ENCODE data around the gene DMRTC2.
A peak's percentile ranks its signal among the peaks of the same experiment; 100 is the strongest.

The DMRTC2 gene

DNA sequence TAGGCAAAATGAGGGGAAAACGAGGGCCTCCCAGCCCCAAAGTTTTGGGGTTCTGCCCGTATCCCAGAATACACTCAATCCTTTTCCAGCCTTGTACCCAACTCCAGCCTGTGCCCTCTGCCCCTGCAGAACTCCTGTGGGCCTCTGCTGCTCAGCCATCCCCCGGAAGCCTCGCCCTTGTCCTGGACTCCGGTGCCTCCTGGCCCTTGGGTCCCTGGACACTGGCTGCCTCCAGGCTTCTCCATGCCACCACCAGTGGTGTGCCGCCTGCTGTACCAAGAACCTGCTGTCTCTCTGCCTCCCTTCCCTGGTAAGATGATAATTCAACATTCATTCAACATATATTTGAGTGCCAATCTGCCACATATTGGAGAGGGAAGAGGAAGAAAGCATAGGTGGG lies 3.8 kb downstream of the DMRTC2 start:
- no peak for DNase-seq

DNA sequence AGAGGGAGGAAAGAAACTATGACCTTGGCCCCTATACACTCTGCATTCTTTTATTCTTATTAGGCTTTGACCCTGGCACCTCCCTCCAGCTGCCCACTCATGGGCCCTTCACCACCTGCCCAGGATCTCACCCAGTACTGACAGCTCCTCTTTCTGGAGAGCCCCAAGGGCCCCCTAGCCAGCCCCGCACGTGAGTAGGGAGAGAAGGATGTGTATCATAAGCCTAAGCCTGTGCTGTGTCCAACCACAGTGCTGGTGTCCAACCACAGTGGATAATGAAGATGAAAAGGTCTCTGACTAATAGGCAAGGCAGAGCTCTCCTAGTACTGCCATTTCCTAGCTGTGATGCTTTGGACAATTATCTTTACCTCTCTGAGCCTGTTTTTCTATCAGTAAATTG lies 4.2 kb downstream of the DMRTC2 start:
- no peak for DNase-seq

DNA sequence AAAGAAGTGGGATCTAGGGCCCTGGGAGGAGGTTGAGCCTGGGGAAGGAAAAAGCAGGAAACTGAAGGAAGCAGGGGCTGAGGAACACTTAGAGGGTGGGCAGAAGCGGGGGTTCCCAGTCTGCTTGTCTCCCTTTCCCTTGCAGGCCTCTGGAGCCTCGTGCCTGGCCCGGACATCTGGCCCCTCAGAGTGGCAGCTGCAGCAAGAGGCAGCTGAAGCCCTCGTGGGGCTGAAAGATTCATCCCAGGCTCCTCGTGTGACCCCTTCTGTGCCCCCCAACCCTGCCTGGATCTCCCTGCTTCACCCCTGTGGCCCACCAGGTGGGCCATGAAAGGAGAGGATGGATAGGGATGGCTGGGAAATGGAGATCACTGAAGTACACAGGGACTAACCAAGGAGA lies 5.5 kb downstream of the DMRTC2 start:
- no peak for DNase-seq

DNA sequence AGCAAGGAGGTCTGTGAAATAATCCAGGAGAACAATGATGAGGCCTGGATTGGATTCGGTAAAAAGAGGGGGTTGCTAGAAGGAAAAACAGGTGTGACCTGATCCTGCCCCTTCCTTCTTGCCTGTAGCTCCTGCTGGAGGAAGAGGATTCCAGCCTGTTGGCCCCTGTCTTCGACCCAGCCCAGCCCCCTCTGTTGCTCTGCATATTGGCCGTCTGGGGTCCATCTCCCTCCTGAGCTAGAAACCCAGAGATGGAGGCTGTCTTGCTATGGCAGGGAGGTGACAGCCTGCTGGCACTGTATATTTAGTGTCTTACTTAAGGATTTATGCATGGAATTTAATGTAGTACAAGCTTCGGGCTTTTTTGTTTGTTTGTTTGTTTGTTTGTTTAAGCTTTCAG lies 6.6 kb downstream of the DMRTC2 start:
- DNase-seq = no peak

DNA sequence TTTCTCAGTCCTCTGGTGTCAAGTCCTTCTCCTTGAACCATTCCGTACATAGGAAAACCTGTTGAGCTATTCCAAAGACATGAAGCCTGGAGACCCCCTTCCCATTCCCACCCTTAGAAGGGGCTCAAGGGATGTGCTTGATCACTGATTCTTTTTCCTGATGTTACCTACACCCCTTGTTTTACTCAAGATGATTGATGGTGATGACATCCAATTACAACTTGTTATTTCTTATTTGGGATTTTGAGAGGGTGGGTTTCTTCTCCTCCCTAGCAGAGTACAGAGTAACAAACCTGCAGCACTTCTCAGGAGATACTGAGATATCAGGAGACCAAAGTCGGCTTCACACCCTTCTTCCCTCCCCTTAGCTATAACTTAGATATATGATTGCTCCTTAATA lies 8.5 kb downstream of the DMRTC2 start:
- no peak for DNase-seq

DNA sequence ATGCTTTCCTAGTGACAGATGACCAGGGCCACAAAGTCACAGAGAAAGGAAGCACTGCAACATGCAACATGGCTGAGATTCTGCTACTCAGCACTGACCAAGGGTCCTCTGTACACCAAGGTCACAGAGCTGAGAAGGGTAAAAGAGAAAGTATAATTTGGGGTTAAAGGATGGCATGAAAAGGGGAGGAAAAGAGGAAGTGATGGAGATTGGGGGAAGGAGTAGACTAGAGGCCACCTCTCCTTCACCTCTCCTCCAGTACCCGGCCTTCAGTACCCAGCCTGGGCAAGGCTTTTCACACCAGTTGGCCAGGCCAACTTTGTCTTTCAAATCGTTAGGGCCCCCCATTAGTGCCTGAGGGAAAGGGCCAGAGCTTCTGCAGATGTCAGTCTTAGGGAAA lies 8.9 kb downstream of the DMRTC2 start:
- DNase-seq = no peak

DNA sequence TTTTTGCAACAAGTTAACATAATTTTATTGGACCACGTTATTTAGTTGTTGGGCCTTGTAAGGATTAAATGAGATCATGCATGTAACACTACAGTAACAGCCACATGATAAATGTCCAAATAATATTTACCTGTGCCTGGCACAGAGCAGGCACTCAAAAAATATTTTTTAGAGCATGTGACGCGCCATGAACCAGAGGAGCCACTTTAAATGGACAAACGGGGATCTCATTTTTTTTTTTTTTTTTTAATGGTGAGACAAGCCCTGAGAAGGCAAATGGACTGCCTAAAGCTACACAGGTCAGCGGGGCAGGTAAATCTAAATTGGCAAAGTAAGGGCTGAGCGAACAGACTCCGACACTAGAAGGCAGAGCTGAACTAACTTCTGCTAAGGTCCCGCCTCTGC lies 14.4 kb downstream of the DMRTC2 start:
- DNase-seq = no peak

DNA sequence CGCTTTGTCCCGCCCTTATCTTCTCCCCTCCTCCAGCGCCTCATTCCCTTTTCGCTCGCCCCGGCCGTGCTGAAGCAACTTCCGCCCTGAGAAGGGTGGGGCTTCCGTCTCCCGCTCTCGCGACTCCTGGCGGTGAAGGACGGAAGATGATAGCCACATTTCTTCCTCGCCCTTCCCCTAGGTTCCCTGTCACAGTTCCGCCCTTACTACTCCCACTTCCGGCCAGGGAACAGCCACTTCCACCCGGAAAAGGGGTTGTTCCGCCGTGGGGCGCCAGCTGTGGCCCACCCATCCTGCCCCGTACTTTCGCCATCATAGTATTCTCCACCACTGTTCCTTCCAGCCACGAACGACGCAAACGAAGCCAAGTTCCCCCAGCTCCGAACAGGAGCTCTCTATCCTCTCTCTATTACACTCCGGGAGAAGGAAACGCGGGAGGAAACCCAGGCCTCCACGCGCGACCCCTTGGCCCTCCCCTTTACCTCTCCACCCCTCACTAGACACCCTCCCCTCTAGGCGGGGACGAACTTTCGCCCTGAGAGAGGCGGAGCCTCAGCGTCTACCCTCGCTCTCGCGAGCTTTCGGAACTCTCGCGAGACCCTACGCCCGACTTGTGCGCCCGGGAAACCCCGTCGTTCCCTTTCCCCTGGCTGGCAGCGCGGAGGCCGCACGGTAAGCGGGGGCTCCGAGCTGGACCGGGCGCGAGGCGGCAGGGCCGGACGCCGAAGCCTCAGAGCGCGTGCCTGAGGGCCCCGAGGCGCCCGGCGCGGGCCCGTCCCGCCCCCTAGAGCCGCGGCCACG lies 15.0 kb downstream of the DMRTC2 start, which contains the start of gene RPS19:
Gene RPS19 (plus strand): TSS at position 638 of the 801 bp plus-strand sequence. CDS start 520 bp downstream, outside the sequence.
- DNase-seq = peak; percentile 99

DNA sequence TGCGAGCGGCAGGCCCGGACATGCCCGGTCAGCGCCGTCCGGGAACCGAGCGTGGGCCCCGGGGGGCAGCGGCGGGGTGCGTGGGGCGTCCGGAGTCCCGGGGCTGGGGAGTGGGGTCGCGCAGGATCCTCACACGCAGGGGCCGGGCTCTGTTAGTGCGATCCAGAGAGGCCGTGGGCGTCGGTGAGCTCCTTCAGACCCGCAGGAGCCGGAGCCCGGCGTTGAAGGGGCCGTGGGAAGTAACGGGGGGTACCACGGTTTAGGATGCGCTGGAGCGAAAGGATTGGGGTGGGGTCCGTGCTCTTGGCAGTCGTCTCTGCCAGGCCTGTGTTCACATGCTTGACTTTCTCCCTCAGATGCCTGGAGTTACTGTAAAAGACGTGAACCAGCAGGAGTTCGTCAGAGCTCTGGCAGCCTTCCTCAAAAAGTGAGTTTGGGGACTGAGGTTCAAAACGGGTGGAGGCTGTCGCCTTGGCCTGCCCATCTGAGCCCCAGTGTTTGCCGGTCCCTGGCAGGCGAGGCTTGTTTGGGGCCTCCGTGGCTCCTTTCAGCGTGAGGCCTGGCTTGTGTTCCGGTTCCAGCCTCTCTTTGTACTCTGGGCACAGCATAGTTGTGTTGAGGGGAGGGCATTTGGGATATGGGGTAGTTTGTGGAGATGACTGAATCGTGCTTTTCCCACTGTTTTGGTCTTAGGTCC lies 15.7 kb downstream of the DMRTC2 start:
- DNase-seq = peak; percentile 41

DNA sequence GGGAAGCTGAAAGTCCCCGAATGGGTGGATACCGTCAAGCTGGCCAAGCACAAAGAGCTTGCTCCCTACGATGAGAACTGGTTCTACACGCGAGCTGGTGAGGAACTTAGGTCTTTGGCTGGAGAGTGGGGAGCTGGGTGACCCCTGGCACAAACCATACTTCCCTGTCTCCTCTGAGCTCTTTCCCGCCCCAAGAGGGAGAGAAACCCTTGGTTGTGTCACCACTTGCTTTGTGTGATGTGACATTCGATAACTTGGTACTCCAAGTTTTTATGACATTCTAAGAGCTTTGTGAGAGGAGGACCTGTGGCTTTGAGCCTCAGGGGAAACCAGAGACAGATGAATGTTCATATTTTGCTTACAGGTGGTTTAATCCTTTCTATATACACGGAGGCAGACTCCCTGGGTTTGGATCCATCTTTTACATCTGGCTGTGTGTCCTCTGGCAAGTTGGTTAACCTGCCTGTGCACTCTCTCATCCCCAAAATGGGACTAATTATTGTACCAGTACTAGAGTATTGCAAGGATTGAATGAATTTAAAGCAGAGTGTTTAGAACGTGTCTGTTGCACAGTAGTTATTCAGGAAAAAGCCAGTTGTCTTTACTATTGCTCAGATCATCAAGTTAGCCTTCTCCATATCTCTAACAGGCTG lies 16.4 kb downstream of the DMRTC2 start:
- DNase-seq = peak; percentile 35

DNA sequence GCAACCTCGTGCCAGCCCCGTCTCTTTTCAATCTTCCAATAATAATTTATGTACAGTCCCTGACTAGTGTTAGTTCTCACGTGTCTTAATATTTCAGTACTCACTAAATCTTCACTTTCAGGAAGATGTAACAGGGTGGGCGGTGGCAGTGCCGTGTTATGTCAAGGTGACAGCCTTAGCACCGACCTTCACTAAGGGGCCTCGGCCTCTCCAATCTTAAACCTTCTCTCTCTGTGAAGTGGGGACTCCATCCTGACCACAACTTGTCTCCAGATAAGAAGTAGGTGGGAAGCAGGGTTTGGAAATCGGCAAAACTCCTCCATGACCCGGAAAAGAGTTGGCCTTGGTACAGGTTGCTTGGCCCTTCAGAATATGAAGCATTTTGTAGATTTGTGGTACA lies 17.0 kb downstream of the DMRTC2 start:
- peak; percentile 27 for DNase-seq

DNA sequence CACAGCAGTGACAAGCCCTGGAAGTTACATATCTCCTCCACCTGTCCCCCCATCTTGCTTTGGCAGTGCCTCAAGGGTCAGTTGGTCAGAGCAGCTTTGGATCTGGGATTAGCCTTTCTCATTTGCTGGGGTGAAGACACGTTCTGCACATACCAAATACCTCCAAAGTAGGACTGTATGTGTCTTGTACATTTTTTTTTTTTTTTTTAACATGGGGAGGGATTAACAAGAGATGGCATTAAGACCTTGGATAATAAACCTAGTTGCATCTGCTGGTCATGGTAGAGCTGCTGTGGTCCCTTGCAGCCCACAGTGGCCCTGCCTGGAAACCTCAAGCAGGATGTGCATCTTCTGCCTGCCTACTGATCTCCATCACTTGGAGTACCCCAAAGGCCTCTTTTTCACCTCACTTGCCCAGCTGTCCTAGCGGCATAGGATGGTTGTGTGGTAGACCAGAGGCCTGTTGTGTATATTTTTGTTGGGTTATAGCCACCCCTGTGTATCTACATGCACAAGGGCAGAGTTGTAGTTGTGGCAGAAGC lies 17.7 kb downstream of the DMRTC2 start:
- DNase-seq = peak; percentile 28

DNA sequence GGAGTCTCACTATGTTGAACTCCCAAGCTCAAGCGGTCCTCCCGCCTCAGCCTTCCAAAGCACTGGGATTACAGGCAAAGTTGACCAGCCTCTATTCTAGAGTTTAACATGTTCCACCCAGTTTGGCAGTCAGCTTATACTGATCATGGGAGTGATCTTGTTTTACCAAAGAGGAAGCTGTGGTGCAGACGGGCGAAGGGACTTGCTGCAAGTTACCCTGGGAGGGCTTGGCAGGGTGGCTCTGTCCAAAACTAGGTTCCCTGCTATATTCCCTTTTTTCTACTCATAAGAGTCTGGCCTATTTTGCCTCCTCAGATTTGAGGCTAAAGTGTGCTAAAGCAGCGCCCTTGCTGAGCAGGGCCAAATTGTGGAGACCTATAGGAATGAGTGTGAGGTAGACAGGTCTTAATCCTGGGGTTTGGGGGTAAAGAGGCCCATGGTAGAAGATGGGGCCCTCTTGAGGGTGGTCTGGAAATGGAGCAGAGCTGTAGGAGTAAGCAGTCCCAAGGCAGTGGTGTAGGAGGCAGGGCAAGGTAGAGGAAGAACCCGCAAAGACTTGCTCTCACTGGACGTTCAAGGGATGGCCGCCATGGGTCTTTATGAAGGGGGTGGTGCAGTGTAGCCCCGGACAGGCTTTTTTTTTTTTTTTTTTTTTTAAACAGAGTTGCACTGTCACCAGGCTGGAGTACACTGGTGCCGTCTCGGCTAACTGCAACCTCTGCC lies 18.5 kb downstream of the DMRTC2 start:
- DNase-seq = peak; percentile 31

DNA sequence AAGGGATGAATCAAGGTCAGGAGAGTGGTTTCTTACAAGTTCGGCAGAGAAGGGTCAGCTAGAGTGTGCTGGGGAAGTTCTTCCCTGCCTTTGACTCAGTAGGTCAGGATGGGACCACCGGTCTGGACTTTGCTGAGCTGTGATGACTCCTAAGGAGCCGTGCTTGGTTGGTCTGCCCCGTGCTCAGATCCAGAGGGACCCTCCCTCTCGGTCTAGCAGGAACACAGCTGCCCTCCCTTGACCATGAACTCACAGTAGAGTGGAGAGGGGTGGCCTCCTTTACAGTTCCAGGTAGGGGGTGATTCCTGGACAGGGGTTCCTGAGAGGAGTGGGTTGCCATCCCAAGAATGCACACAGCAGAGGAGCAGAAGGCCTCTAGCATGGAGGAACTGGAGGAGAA lies 19.5 kb downstream of the DMRTC2 start:
- no peak for DNase-seq

DNA sequence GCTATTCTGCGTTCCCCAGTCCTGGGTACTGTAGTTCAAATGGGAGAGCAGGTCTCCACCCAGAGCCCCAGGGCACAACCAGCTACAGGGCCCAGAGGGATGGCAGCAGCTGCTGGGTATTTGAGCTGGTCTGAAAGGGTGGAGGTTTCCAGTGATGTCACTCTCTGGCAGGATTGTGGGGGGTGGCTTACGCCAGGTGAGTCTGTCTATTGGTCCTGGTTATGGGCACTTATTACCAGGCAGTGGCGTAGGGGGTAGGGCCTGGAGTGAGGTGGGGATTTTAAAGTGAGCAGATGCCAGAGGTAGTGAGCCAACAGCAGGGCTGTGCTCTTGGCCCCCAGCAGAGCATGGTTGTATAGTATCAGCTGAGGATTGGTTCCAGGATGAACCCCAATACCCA lies 21.4 kb downstream of the DMRTC2 start:
- peak; percentile 45 for DNase-seq

DNA sequence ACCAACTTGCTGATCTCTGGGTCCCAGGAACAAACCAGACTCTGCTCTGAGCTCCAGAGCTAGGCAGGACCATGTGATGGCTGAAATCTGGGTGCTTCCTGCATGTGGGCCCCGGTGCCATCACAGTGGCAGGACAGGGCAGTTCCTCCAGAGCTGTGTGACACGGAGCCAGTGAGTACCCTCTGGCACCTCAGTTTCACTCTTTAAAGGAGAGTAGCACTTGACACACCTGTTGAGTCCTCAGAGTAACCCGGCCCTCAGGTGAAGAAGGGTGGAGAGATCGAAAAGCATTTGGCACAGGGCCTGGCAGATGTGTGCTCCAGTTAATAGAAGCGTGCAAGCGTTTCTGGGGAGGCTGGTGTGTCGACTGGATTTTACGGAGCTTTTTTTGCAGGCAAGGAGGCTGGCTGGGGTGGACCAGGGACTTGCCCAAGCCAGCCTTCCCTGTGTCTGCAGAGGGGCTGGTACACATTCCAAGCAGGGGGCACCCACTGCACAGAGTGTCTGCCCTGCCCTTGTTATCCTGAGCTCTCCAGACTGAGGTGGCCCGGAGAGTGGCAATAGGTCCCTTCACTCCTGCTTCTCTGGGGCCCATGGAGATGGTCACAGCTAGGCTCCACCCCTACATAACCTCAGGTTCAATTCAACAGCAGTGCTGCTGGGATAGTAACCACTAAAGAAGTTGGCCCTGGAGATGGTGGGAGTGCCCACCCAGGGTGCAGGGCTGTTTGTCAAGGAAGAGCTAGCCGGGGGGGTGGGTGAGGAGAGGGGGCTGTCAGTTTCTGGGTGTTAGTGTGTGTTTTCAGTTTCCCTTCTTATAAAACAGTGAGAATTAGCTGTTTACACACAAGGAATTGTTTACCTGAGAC lies 23.5 kb downstream of the DMRTC2 start:
- DNase-seq = peak; percentile 29

DNA sequence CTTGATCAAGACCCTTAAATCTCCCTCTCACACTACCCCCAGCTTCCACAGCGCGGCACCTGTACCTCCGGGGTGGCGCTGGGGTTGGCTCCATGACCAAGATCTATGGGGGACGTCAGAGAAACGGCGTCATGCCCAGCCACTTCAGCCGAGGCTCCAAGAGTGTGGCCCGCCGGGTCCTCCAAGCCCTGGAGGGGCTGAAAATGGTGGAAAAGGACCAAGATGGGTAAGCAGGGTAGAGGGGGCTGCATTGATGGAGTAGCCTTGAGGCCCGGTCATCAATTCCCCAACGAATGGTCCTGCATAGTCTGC lies 24.1 kb downstream of the DMRTC2 start:
- no peak for DNase-seq

DNA sequence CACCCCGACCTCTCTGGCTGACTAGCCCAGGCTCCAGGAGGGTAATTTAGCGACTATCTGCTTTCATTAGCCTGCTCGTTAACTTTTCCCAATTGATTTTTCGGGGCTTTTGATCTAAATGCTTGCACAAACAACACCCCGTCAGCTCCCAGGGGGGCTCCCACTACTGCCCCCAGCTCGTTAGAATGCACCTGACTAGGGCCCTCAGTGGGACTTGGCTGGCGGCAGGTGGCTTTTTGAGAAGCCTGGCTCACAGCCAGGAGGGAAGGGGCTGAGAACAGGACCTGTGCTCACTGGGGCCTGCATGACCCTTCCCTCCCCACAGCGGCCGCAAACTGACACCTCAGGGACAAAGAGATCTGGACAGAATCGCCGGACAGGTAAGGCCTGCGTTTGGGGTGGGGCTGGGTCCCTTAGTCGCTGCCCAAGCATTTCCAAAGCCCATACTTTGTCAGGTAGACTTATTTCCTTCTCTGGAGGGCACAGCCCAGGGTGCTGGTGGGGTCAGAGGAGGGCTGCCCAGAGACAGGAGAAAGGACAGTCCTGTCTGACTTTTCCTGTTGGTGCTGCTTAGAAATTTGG lies 24.6 kb downstream of the DMRTC2 start:
- DNase-seq = peak; percentile 26

DNA sequence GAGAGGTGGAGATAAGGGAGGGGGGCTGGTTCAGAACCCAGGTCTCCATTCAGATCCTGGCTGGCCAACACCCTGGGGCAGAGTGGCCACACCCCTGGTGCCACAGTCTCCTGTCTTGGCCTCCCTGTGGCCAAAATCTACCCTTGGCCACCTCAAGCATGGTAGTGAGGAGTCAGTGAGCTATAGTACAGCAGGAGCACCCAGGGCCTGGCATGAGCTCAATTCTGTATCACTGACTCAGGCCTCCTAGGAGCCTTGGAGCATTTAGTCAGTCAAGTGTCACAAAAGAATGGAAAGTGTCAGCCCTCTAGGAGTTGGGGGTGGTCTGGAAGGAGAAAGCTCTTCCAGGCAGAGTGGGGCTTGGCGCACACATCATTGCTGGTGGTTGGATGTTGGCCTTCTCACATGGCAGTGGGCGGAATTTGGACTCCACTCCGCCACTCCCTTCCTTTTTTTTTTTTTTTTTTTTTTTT lies 25.6 kb downstream of the DMRTC2 start:
- DNase-seq = peak; percentile 52

DNA sequence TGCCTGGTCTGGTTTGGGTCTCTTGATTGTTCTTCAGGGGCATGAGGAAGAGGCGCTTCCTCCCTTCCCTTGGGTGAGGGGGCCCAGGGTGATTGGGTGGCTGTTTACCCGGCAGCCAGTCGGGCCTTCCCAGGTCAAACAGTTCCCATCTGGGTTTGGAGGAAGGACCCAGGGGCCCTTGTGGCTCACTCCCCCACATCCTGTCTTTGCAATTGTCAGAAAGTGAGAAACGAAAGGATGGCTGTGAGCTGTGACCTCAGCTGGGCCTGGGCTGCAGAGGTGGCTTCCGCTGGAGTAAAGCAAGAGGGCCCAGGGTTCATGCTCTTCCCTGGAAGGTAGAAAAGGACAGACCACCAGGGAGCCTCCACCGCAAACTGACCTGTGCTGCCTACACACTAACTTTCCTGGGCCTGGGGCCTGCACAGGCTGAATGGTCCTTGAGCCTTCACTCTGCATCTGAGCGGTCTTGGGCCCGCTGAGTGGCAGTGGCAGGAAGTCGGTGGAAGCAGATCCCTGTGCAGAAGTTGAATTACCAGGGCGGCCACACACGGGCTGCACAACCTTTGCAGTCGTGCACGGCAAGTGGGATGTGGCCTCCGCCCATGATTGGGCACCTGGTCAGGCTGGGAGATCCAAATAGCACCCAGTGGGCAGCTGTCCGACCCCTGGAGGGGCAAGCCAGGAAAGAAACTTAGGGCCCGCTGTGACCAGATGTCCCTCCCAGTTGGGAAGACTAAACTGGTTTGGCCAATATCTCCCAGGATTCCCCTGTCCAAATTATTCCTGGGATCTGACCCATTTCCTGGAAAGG lies 26.9 kb downstream of the DMRTC2 start:
- peak; percentile 83 for DNase-seq

DNA sequence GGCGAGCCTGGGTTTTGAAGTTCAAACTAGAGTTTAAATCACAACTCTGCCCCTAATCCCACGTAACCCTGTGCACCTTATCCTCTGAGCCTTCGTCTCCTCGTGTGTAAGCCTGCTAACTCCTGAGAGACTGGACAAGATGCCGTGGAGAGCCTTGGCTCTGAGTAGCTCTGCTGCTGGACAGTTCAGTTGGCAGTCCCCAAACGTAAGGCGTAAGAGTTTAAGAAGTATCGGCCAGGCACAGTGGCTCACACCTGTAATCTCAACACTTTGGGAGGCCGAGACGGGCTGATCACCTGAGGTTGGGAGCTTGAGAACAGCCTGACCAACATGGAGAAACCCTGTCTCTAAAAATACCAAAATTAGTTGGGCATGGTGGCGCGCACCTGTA lies 27.5 kb downstream of the DMRTC2 start:
- DNase-seq = peak; percentile 53
